Glutamatergic neuron (in vitro differentiated cells): Measurements from ENCODE around the gene SMIM12. TPM values are rescaled to one million over a fixed set of nuclear protein-coding genes. Genes with fewer than 3 reads are reported as not detected.

Experiments used
- DNase-seq: peaks from one replicate; pipeline ENCODE4 v3.0.0; 2022
- H3K27ac Mint-ChIP-seq: one replicate; pipeline ENCODE4 v1.8.0; 2020; ENCODE audit warnings: mild to moderate bottlenecking, mixed read lengths, inconsistent platforms; ENCODE audit not compliant: unreplicated experiment
- H3K27me3 Mint-ChIP-seq: one replicate; pipeline ENCODE4 v1.8.0; 2020; ENCODE audit warnings: mild to moderate bottlenecking, moderate library complexity, mixed read lengths, inconsistent platforms; ENCODE audit not compliant: unreplicated experiment
- H3K36me3 Mint-ChIP-seq: one replicate; pipeline ENCODE4 v1.8.0; 2020; ENCODE audit warnings: mild to moderate bottlenecking, mixed read lengths, inconsistent platforms; ENCODE audit not compliant: unreplicated experiment
- H3K4me1 Mint-ChIP-seq: one replicate; pipeline ENCODE4 v1.8.0; 2020; ENCODE audit warnings: mild to moderate bottlenecking, low read depth, mixed read lengths, inconsistent platforms; ENCODE audit not compliant: unreplicated experiment
- H3K4me3 Mint-ChIP-seq: one replicate; pipeline ENCODE4 v1.8.0; 2020; ENCODE audit warnings: mild to moderate bottlenecking, mixed read lengths, inconsistent platforms; ENCODE audit not compliant: unreplicated experiment
- H3K9me3 Mint-ChIP-seq: one replicate; pipeline ENCODE4 v1.8.0; 2020; ENCODE audit warnings: mild to moderate bottlenecking, moderate library complexity, mixed read lengths, inconsistent platforms; ENCODE audit not compliant: unreplicated experiment
- CTCF ChIP-seq: fragments of 200-600 bp; sonication (generic); IDR thresholded peaks from one replicate; pipeline ENCODE4 v1.5.0; 2021; ENCODE audit not compliant: partially characterized antibody, unreplicated experiment
- total RNA-seq: library from RNA; stranded (reverse); fragmentation: NEBNext Ultra II Directional; extraction: Animal tissue kit (Norgen Biotek cat#: 25700); gene quantifications from one replicate; pipeline ENCODE4 v1.2.1, GENCODE V29; 2021; ENCODE audit not compliant: unreplicated experiment

The SMIM12 gene
- total RNA-seq, 1 donor from 2014 or later: 59.9 TPM

- Mint-ChIP-seq H3K4me3 (no peak overlapping the region), H3K27ac (no peak overlapping the region), H3K27me3 (peaks cover 6% of the 10 kb centered on the region), H3K4me1 (peaks cover 8% of the 10 kb centered on the region), H3K9me3 (peaks cover 2% of the 10 kb centered on the region), H3K36me3 (peaks cover 15% of the 10 kb centered on the region)
- no peak for DNase-seq
- TF ChIP-seq CTCF: no peak
Observed at GRCh38 chr1:34887593-34887992, 28.0 kb upstream of the SMIM12 start.

GRCh38 chr1:34885405-34886247 lies 26.1 kb upstream of the SMIM12 start:
- Mint-ChIP-seq H3K4me3 (peak overlapping the region; percentile 46), H3K27me3 (peaks cover 7% of the 10 kb centered on the region), H3K36me3 (peaks cover 7% of the 10 kb centered on the region), H3K27ac (no peak overlapping the region), H3K4me1 (peaks cover 8% of the 10 kb centered on the region), H3K9me3 (no peaks in the 10 kb centered on the region)
- DNase-seq: peak; percentile 89
- no peak for TF ChIP-seq CTCF

- no peak overlapping the region for H3K27ac Mint-ChIP-seq
- peaks cover 7% of the 10 kb centered on the region for H3K36me3 Mint-ChIP-seq
- no peak for TF ChIP-seq CTCF
- peaks cover 8% of the 10 kb centered on the region for H3K4me1 Mint-ChIP-seq
- H3K9me3 Mint-ChIP-seq: no peaks in the 10 kb centered on the region
- peak; percentile 43 for DNase-seq
- H3K27me3 Mint-ChIP-seq: peaks cover 7% of the 10 kb centered on the region
- H3K4me3 Mint-ChIP-seq: peak overlapping the region; percentile 74
Observed at GRCh38 chr1:34884961-34885360, 25.4 kb upstream of the SMIM12 start.

- peaks cover 7% of the 10 kb centered on the region for H3K27me3 Mint-ChIP-seq
- no peak for TF ChIP-seq CTCF
- H3K9me3 Mint-ChIP-seq: no peaks in the 10 kb centered on the region
- H3K27ac Mint-ChIP-seq: no peak overlapping the region
- no peak for DNase-seq
- H3K4me3 Mint-ChIP-seq: no peak overlapping the region
- peaks cover 7% of the 10 kb centered on the region for H3K36me3 Mint-ChIP-seq
- H3K4me1 Mint-ChIP-seq: peaks cover 3% of the 10 kb centered on the region
Observed at GRCh38 chr1:34884536-34884935, 25.0 kb upstream of the SMIM12 start.

GRCh38 chr1:34879230-34879629 lies 19.7 kb upstream of the SMIM12 start:
- Mint-ChIP-seq H3K27ac (no peak overlapping the region), H3K9me3 (no peaks in the 10 kb centered on the region), H3K36me3 (peaks cover 7% of the 10 kb centered on the region), H3K4me1 (peaks cover 4% of the 10 kb centered on the region), H3K4me3 (no peak overlapping the region), H3K27me3 (peaks cover 2% of the 10 kb centered on the region)
- TF ChIP-seq CTCF: no peak
- DNase-seq: no peak
